ENCODE measurements around the gene PHF2. TPM values are rescaled to one million over a fixed set of nuclear protein-coding genes. Genes with fewer than 3 reads are reported as not detected.

PHF2 gene
- total RNA-seq, 1 donor from 2014 or later: 22.9 TPM

GRCh38 chr9:93592008-93592642 is 15.7 kb downstream of the PHF2 start:
- DNase-seq: no peak
- H3K27ac Mint-ChIP-seq (ENCODE audit: unreplicated experiment): no peak overlapping the region
- TF ChIP-seq CTCF (IDR thresholded peaks at IDR 0.05; ENCODE audit: partially characterized antibody, unreplicated experiment): no peak
- H3K4me3 Mint-ChIP-seq (ENCODE audit: unreplicated experiment): peak overlapping the region; percentile 49
- peaks cover 3% of the 10 kb centered on the region for H3K36me3 Mint-ChIP-seq (ENCODE audit: unreplicated experiment)
- H3K9me3 Mint-ChIP-seq (ENCODE audit: unreplicated experiment): no peaks in the 10 kb centered on the region
- no peaks in the 10 kb centered on the region for H3K27me3 Mint-ChIP-seq (ENCODE audit: unreplicated experiment)
- H3K4me1 Mint-ChIP-seq (ENCODE audit: low read depth, unreplicated experiment): peaks cover 27% of the 10 kb centered on the region

- H3K36me3 Mint-ChIP-seq (ENCODE audit: unreplicated experiment): no peaks in the 10 kb centered on the region
- no peaks in the 10 kb centered on the region for H3K27me3 Mint-ChIP-seq (ENCODE audit: unreplicated experiment)
- H3K4me3 Mint-ChIP-seq (ENCODE audit: unreplicated experiment): no peak overlapping the region
- peaks cover 27% of the 10 kb centered on the region for H3K4me1 Mint-ChIP-seq (ENCODE audit: low read depth, unreplicated experiment)
- no peak overlapping the region for H3K27ac Mint-ChIP-seq (ENCODE audit: unreplicated experiment)
- no peak for DNase-seq
- H3K9me3 Mint-ChIP-seq (ENCODE audit: unreplicated experiment): no peaks in the 10 kb centered on the region
- peak; percentile 27 for TF ChIP-seq CTCF (IDR thresholded peaks at IDR 0.05; ENCODE audit: partially characterized antibody, unreplicated experiment)
Measured at GRCh38 chr9:93592643-93593021, 16.2 kb downstream of the PHF2 start.

- no peak for TF ChIP-seq CTCF (IDR thresholded peaks at IDR 0.05; ENCODE audit: partially characterized antibody, unreplicated experiment)
- Mint-ChIP-seq H3K4me3 (ENCODE audit: unreplicated experiment) (no peak overlapping the region), H3K27me3 (ENCODE audit: unreplicated experiment) (no peaks in the 10 kb centered on the region), H3K9me3 (ENCODE audit: unreplicated experiment) (no peaks in the 10 kb centered on the region), H3K4me1 (ENCODE audit: low read depth, unreplicated experiment) (peaks cover 29% of the 10 kb centered on the region), H3K27ac (ENCODE audit: unreplicated experiment) (no peak overlapping the region), H3K36me3 (ENCODE audit: unreplicated experiment) (no peaks in the 10 kb centered on the region)
- no peak for DNase-seq
Measured at GRCh38 chr9:93593144-93593658, 16.8 kb downstream of the PHF2 start.

GRCh38 chr9:93594041-93594756 is 17.8 kb downstream of the PHF2 start:
- no peak for TF ChIP-seq CTCF (IDR thresholded peaks at IDR 0.05; ENCODE audit: partially characterized antibody, unreplicated experiment)
- no peaks in the 10 kb centered on the region for H3K27me3 Mint-ChIP-seq (ENCODE audit: unreplicated experiment)
- peaks cover 31% of the 10 kb centered on the region for H3K4me1 Mint-ChIP-seq (ENCODE audit: low read depth, unreplicated experiment)
- no peaks in the 10 kb centered on the region for H3K9me3 Mint-ChIP-seq (ENCODE audit: unreplicated experiment)
- no peak overlapping the region for H3K27ac Mint-ChIP-seq (ENCODE audit: unreplicated experiment)
- H3K36me3 Mint-ChIP-seq (ENCODE audit: unreplicated experiment): no peaks in the 10 kb centered on the region
- no peak for DNase-seq
- no peak overlapping the region for H3K4me3 Mint-ChIP-seq (ENCODE audit: unreplicated experiment)

GRCh38 chr9:93595461-93595860 is 19.1 kb downstream of the PHF2 start:
- TF ChIP-seq CTCF (IDR thresholded peaks at IDR 0.05; ENCODE audit: partially characterized antibody, unreplicated experiment): no peak

More at GRCh38 chr9:93595461-93595860, 19.1 kb downstream of the PHF2 start:
- H3K36me3 Mint-ChIP-seq (ENCODE audit: unreplicated experiment): no peaks in the 10 kb centered on the region
- no peak overlapping the region for H3K27ac Mint-ChIP-seq (ENCODE audit: unreplicated experiment)
- H3K27me3 Mint-ChIP-seq (ENCODE audit: unreplicated experiment): no peaks in the 10 kb centered on the region
- no peaks in the 10 kb centered on the region for H3K9me3 Mint-ChIP-seq (ENCODE audit: unreplicated experiment)
- peaks cover 36% of the 10 kb centered on the region for H3K4me1 Mint-ChIP-seq (ENCODE audit: low read depth, unreplicated experiment)
- H3K4me3 Mint-ChIP-seq (ENCODE audit: unreplicated experiment): no peak overlapping the region
- DNase-seq: no peak
